ENCODE data around the gene CD300H. TPM values are rescaled to one million over a fixed set of nuclear protein-coding genes. Genes with fewer than 3 reads are reported as not detected.
A peak's percentile ranks its signal among the peaks of the same experiment; 100 is the strongest.
"Not testable (repeated sequence)": the region's sequence is repeated elsewhere in the genome, so short reads cannot be mapped to it uniquely, and the experiment has no call there.

CD300H gene
- total RNA-seq, 2 donors from 2014 or later: not detected

DNA sequence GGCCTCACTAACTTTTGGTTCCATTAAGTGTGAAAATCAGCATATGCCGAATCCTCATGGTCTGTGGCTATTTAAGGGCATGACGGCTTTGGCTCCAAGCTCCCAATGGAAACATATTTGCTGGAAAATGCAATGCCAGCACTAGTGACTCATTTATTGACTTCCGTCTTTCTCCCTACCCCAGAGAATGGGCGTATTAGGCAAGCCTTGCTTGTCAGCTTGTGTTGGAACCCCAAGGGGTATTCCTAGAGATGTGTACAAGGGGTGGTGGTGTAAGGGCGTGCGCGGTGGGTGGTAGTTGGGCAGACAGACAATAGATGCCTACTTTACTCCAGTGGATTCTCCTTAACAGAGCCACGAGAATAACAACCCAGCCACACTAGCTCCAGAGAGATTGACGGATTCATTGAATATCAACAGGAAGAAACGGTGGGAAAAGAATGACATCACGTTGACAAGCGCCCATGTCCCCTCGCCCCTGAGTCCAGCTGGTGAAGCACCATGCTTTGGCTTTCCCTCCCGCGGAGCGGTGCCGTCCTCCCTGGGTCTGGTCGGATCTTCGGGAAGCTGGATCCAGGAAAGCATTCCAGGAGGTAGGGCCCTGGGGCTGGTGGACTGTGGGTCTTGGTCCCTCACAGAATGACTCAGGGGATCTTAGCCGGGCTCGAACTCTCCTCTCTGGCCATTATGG is 46.4 kb downstream of the CD300H start:
- H3K9me3 Mint-ChIP-seq: no peaks in the 10 kb centered on the region
- no peak overlapping the region for H3K4me3 Mint-ChIP-seq
- H3K36me3 Mint-ChIP-seq (ENCODE audit: low read depth): no peaks in the 10 kb centered on the region
- H3K27me3 Mint-ChIP-seq: peaks cover 33% of the 10 kb centered on the region
- no peak for ATAC-seq (replicated peaks)
- no peaks in the 10 kb centered on the region for H3K4me1 Mint-ChIP-seq
- no peak overlapping the region for H3K27ac Mint-ChIP-seq

DNA sequence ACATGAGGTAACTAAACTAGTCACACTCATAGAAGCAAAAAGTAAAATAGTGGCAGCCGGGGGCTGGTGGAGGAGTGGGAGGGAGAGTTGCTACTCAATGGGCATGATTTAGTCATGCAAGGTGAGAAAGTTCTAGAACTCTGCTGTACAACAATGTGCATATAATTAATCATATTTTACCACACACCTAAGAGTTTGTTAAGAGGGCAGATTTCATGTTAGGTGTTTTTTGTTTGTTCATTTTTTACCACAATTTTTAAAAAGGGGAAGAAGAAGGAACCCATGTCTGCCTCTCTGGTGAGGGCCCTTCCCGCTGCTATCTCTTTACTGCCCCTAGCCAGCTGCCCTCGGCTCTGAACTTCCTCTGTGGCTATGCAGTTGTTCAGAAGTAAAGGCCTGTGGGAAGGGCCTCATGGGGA is 47.3 kb downstream of the CD300H start:
- peak; percentile 84 for ATAC-seq (replicated peaks)
- Mint-ChIP-seq H3K9me3 (no peaks in the 10 kb centered on the region), H3K27ac (no peak overlapping the region)

GRCh38 chr17:74518413-74518981 is 48.8 kb downstream of the CD300H start:
- Mint-ChIP-seq H3K9me3 (peaks cover 10% of the 10 kb centered on the region), H3K36me3 (ENCODE audit: low read depth) (peaks cover 13% of the 10 kb centered on the region), H3K4me1 (peaks cover 12% of the 10 kb centered on the region), H3K27me3 (peaks cover 31% of the 10 kb centered on the region)
- not testable (repeated sequence) for H3K27ac Mint-ChIP-seq; ATAC-seq (replicated peaks); H3K4me3 Mint-ChIP-seq

More for the DNA sequence above, 47.3 kb downstream of the CD300H start:
- H3K27me3 Mint-ChIP-seq: peaks cover 27% of the 10 kb centered on the region
- H3K36me3 Mint-ChIP-seq (ENCODE audit: low read depth): no peaks in the 10 kb centered on the region
- no peaks in the 10 kb centered on the region for H3K4me1 Mint-ChIP-seq
- no peak overlapping the region for H3K4me3 Mint-ChIP-seq

GRCh38 chr17:74516561-74517328 is 50.6 kb downstream of the CD300H start:
- Mint-ChIP-seq H3K4me3 (no peak overlapping the region), H3K27ac (no peak overlapping the region), H3K36me3 (ENCODE audit: low read depth) (peaks cover 19% of the 10 kb centered on the region), H3K9me3 (peaks cover 10% of the 10 kb centered on the region), H3K27me3 (peaks cover 25% of the 10 kb centered on the region), H3K4me1 (peaks cover 21% of the 10 kb centered on the region)
- no peak for ATAC-seq (replicated peaks)

DNA sequence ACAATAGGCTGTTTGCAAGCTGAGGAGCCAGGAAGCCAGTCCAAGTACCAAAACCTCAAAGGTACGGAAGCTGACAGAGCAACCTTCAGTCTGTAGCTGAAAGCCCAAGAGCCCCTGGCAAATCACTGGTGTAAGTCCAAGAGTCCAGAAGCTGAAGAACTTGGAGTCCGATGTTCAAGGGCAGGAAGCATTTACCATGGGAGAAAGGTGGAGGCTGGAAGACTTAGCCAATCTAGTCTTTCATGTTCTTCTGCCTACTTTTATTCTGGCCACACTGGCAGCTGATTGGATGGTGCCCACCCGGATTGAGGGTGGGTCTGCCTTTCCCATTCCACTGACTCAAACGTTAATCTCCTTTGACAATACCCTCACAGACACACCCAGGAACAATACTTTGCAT is 51.4 kb downstream of the CD300H start:
- H3K4me1 Mint-ChIP-seq: peaks cover 21% of the 10 kb centered on the region
- peaks cover 28% of the 10 kb centered on the region for H3K27me3 Mint-ChIP-seq
- no peak overlapping the region for H3K4me3 Mint-ChIP-seq
- H3K9me3 Mint-ChIP-seq: peaks cover 10% of the 10 kb centered on the region
- H3K27ac Mint-ChIP-seq: no peak overlapping the region
- H3K36me3 Mint-ChIP-seq (ENCODE audit: low read depth): peaks cover 19% of the 10 kb centered on the region
- no peak for ATAC-seq (replicated peaks)

DNA sequence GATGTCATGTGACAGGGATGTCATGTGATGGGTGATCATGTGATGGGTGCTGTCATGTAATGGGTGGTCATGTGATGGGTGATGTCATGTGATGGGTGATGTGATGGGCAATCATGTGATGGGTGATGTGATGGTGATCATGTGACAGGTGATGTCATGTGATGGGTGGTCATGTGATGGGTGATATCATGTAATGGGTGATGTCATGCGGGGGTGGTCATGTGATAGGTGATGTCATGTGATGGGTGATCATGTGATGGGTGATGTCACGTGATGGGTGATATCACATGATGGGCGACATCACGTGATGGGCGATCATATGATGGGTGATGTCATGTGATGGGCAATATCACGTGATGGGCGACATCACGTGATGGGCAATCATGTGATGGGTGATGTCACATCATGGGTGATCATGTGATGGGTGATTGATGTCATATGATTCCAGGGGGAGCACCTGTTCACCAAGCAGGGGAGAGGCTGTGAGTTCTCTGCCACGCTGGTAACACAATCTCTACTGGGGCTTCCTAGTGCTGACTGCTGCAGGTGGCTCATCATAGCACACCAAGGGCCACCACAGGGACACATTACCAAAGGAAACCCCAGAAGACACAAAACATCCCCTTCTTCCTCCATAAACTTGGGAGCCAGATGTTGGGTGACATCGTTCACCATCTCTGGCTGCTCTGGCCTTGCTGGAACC is 52.5 kb downstream of the CD300H start:
- Mint-ChIP-seq H3K4me3 (peak overlapping the region; percentile 74), H3K27me3 (peaks cover 26% of the 10 kb centered on the region), H3K9me3 (peaks cover 10% of the 10 kb centered on the region), H3K27ac (peak overlapping the region; percentile 99), H3K36me3 (ENCODE audit: low read depth) (peaks cover 19% of the 10 kb centered on the region), H3K4me1 (peaks cover 21% of the 10 kb centered on the region)
- peak; percentile 21 for ATAC-seq (replicated peaks)

DNA sequence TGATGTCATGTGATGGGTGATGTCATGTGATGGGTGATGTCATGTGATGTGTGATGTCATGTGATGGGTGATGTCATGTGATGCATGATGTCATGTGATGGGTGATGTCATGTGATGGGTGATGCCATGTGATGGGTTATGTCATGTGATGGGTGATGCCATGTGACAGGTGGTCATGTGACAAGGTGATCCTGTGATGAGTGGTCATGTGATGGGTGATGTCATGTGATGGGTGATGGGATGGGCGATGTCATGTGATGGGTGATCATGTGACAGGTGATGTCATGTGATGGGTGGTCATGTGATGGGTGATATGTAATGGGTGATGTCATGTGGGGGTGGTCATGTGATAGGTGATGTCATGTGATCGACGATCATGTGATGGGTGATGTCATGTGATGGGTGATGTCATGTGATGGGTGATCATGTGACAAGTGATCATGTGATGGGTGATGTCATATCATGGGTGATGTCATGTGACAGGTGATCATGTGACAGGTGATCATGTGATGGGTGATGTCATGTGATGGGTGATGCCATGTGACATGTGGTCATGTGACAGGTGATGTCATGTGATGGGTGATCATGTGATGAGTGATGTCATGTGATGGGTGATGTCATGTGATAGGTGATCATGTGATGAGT is 53.2 kb downstream of the CD300H start:
- Mint-ChIP-seq H3K9me3 (peaks cover 10% of the 10 kb centered on the region), H3K4me1 (peaks cover 21% of the 10 kb centered on the region), H3K27me3 (peaks cover 25% of the 10 kb centered on the region), H3K4me3 (peak overlapping the region; percentile 74), H3K27ac (peak overlapping the region; percentile 99), H3K36me3 (ENCODE audit: low read depth) (peaks cover 19% of the 10 kb centered on the region)
- peak; percentile 22 for ATAC-seq (replicated peaks)

GRCh38 chr17:74512624-74513091 is 54.7 kb downstream of the CD300H start:
- Mint-ChIP-seq H3K4me3 (peak overlapping the region; percentile 63), H3K27ac (peak overlapping the region; percentile 95), H3K9me3 (peaks cover 10% of the 10 kb centered on the region), H3K36me3 (ENCODE audit: low read depth) (peaks cover 19% of the 10 kb centered on the region), H3K4me1 (peaks cover 21% of the 10 kb centered on the region), H3K27me3 (peaks cover 21% of the 10 kb centered on the region)
- peak; percentile 91 for ATAC-seq (replicated peaks)

- Mint-ChIP-seq H3K4me3 (peak overlapping the region; percentile 63), H3K9me3 (peaks cover 10% of the 10 kb centered on the region), H3K36me3 (ENCODE audit: low read depth) (peaks cover 19% of the 10 kb centered on the region), H3K4me1 (peaks cover 21% of the 10 kb centered on the region), H3K27ac (peak overlapping the region; percentile 95), H3K27me3 (peaks cover 20% of the 10 kb centered on the region)
- no peak for ATAC-seq (replicated peaks)
Measured at GRCh38 chr17:74512036-74512435, 55.3 kb downstream of the CD300H start.

Other genes starting within 250 kb of the CD300H start
- under 1 TPM; 0.11 to 0.53 TPM for gene KIF19, start 241.3 kb downstream of the CD300H start, total RNA-seq
- gene BTBD17, start 205.6 kb downstream of the CD300H start, total RNA-seq: not detected
- gene GPR142, start 200.0 kb downstream of the CD300H start, total RNA-seq: not detected
- 1 to 10 TPM in 1 of 2 donors, not detected in 1; 5.0 TPM for gene GPRC5C, start 135.4 kb downstream of the CD300H start, total RNA-seq
- gene CD300A, start 100.9 kb downstream of the CD300H start, total RNA-seq: 10 to 100 TPM in 1 of 2 donors, 1 to 10 TPM in 1; 3.0 to 29.1 TPM
- not detected for gene CD300LB, start 36.0 kb downstream of the CD300H start, total RNA-seq
- gene CD300C, start 21.4 kb downstream of the CD300H start, total RNA-seq: under 1 TPM in 1 of 2 donors, not detected in 1; 0.28 TPM
- gene CD300LD, start 24.8 kb upstream of the CD300H start, total RNA-seq: not detected
- not detected for gene CD300E, start 56.2 kb upstream of the CD300H start, total RNA-seq
- not detected for gene CD300LF, start 145.4 kb upstream of the CD300H start, total RNA-seq
- gene RAB37, start 169.7 kb upstream of the CD300H start, total RNA-seq: 1 to 10 TPM; 2.5 to 3.4 TPM
- gene NHERF1, start 181.1 kb upstream of the CD300H start, total RNA-seq: 100 to 1,000 TPM in 1 of 2 donors, 10 to 100 TPM in 1; 76.2 to 160 TPM
- gene NAT9, start 208.8 kb upstream of the CD300H start, total RNA-seq: 10 to 100 TPM; 31.6 to 39.2 TPM